CD4-positive, alpha-beta T cell treated with Interleukin-6 at 100 ng/mL for 8 hours (primary cell): ENCODE measurements around the gene TRANK1.

Source experiments
- DNase-seq: peaks from one replicate; pipeline ENCODE4 v3.0.0-alpha.2; 2020; ENCODE audit warnings: mixed read lengths, low spot score

TRANK1 gene

GRCh38 chr3:36843065-36844051 is 101.5 kb downstream of the TRANK1 start:
- DNase-seq: peak; percentile 42

DNA sequence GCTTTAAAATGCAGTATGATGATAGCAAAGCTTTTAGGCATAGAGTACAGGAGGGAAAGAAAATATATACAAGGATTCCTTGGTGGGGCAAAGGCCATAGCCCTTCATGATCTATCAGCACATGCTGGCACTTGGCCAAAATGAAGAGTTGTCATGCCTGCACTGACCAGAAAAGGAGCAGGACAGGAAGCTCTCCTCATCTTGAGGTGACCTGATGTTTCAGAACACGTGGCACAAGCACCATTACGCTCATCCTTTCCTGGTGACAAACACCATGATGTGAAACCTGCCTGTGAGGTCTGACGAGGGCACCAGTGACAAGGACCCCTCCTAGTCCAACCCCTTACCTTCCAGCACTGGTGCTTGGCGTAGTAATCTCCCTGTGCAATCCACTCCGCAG is 102.6 kb downstream of the TRANK1 start:
- DNase-seq: no peak

- no peak for DNase-seq
Observed at GRCh38 chr3:36840453-36840921, 104.4 kb downstream of the TRANK1 start.

- no peak for DNase-seq
Observed at GRCh38 chr3:36837089-36837488, 107.8 kb downstream of the TRANK1 start.

GRCh38 chr3:36833160-36833814 is 111.6 kb downstream of the TRANK1 start:
- no peak for DNase-seq

DNA sequence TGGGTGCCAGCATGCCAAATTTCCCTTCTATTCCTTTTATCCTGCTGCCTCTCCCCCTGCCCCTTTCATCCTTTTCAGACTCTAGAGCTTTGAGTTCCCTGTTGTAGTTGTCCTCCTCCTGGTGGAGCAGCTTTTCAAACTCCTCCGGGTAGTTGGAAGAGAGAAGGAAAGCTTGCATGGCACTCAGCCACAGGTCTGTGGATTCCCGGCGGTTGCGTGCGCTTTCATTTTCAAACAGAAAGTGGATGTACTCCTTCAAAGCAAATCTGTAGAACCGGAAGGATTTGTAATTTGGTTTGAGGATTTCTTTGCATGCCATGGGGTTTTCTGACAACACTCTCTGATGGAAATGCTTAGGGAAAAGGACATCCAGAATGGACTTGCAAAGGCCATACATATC is 112.4 kb downstream of the TRANK1 start:
- DNase-seq: no peak

DNA sequence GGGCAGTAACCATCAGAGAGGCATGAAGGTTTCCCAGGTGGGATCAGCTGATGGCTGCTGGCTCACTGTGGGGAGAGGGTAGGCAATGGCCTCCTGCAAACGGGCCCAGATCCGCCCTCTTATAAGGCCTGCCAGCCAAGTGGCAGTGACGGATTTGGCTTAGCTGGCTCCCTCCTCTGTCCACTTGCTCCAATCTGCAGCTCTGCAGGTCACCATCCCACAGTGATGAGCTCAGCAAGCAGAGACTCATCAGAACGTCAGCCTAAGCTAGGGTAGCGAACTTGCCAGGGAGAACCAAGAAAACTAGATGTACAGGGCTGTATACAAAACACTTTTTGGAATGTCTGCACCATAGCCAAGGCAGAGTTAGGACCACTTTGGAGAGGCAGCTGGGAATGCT is 117.7 kb downstream of the TRANK1 start:
- no peak for DNase-seq

DNA sequence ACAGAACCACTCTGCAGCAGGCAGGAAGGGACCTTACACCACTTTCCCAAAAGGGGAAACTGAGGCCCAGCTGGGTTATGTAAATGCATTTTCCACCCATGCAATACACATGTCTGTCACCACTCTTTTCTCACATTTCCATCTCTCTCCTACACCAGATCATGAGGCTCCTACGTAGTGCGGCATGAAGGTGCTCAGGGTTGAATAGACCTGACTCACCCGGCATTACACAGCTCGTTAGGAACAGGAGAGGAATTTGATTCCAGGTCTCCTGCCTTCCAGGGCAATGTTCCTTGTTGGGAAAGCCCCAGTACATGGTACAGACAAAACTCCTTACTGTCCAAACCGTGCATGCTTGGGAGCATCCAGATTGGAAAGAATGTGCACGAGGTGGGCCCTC is 118.6 kb downstream of the TRANK1 start:
- no peak for DNase-seq

DNA sequence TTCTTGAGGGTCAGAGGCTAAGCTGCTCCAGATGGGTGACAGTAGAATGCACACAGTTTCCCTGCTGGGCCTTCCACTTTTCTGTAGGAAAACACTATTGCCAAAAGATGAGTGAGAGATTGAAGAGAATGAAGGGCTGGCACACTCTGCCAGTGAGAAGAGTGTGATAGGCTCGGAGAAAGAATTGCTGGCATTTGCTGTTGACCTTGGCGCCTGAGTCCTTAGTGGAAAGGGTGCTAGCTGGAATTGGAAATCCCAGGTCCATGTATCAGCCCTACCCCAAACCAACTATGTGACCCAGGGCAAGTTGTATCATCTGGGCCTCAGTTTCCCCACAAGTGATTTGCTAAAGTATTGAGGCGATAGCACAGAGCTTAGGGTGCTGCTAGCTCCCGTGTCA is 120.4 kb downstream of the TRANK1 start:
- DNase-seq: no peak

DNA sequence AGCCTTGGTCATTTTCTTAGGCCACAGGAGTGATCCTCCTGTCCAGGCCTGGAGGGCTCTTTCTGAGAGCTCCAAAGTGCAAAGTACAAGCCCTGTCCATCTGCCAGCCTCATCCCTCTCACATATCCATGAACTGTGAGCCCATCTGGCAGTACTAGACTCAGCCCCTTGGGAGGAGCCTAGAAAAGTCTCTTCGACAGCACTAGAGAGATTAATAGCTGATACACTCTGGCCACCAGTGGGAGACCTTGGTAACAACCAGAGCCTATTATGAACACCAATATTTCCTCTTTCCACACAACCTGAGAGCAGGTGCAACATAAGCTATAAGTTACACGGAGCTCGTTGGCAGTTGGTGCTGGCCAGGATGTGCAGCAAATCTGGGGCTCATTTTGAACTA is 121.0 kb downstream of the TRANK1 start:
- DNase-seq: no peak

DNA sequence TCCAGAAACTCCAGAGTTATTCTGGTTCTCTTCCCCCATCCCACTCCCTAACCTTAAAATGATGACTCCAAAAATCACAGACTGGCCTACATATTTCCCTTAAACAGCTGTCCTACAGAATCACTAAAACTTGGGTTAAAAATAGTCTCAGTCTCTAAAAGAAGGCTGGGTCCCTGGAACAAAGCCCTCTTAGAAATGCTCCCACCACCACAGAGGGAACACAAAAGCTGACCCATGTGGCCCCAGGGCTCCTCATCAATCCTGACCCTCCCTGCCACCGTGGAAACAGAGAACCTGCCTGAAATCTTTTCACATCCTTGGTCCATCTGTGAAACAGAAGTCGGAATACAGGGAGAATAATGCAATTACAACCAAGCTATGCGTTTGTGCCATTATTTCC is 124.8 kb downstream of the TRANK1 start:
- DNase-seq: no peak

GRCh38 chr3:36817806-36818533 is 126.9 kb downstream of the TRANK1 start:
- no peak for DNase-seq

GRCh38 chr3:36815375-36815774 is 129.5 kb downstream of the TRANK1 start:
- no peak for DNase-seq

DNA sequence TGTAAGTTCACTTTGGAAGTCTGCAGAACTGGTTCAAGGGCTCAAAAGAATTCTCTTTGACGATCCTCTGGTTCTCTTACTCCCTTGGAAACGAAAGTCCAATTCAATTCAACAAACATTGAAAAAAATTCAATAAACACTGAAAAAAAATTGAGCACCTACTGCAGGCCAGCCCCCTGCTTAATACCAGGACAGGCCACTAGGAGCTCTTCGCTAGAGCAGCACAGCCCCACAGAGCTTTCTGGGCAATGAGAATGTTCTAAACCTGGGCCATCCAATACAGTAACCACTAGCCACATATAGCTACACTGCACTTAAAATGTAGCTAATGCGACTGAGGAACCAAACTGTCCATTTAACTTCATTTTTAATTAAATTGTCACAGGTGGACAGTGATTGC is 130.1 kb downstream of the TRANK1 start:
- no peak for DNase-seq

DNA sequence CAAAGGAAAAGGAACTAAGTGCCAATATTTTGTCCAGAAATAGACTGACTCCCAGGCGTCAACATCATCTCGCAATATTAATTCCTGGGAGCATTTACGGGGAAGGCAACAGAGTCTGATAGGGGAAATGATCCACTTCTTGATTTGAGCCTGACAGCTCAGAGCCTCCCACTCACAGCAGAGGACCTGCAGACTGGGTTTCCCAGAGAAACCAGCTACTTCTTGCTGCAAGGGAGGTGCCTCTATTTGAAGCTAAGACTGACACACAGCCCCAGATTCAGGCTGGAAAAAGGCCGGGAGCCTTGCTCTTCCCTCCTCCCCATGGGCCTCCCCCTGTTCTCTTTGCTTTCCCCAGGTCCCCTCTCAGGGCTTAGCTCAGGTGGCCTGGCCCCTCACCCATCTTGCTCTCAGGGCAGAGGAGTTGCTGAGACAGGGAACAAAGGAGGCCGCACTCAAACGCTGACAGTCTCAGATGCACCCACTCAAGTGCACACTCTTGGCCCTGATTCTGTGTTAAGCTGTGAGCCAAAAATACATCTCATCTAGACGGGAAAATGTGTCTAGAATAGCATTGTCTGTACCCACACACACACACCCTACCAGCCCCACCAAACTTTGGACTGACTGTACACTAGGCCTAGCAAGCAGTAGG is 130.7 kb downstream of the TRANK1 start:
- no peak for DNase-seq

DNA sequence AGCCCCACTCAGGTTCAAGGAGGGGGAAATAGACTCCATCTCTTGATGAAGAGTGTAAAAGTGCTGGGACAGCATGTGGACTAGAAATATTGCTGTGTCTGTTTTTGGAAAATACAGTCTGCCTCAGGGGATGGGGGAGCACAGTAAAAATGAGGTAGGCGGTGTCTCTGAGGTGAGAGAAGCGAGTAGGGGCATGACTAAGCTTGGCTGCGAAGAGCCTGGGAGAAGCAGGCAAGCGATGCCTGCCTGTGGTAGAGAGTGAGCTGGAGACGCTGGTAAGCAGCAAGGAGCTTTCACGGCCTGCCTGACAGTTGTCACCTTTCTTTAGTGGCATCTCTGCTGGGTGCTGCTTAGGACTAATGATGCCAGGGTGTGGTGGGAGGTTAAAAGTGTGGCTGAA is 131.5 kb downstream of the TRANK1 start:
- no peak for DNase-seq

GRCh38 chr3:36812240-36812639 is 132.6 kb downstream of the TRANK1 start:
- no peak for DNase-seq

- no peak for DNase-seq
Observed at GRCh38 chr3:36811768-36812167, 133.1 kb downstream of the TRANK1 start.

GRCh38 chr3:36804295-36805055 is 140.4 kb downstream of the TRANK1 start:
- DNase-seq: no peak

DNA sequence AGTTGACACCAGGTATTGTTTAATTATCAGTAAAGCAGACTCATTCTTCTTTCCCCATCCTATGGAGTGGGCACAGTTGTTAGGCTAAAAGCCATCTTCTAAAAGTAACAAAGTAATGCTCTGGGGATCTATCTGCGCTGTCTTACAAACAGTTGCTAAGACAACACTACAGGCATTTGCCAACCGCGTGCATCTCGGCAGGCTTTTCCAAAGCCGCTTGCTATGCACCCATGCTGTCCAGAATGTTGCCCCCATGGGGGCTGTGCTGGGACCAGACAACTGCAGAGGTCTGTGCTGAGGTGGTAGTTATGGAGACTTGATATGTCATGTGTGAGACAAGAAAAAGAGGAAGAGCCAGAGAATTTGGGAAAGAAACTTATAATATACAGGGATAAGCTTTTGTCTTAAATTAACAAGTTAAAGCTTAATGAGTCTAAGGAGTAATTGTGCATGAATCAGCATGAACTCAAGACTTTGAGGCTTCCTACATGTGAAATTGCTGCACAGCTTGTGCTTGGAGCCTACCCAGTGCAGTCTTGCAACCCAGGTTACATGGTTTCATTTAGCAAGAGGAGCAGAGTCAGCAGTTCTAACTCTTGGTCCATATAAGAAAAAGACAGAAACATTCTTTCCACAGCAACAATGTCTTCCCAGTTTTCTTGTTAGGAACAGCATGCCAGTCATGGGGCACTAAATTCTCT is 141.6 kb downstream of the TRANK1 start:
- DNase-seq: no peak
